ENCODE data around the gene PHACTR4.
"Not testable (repeated sequence)": the region's sequence is repeated elsewhere in the genome, so short reads cannot be mapped to it uniquely, and the experiment has no call there.

DNA sequence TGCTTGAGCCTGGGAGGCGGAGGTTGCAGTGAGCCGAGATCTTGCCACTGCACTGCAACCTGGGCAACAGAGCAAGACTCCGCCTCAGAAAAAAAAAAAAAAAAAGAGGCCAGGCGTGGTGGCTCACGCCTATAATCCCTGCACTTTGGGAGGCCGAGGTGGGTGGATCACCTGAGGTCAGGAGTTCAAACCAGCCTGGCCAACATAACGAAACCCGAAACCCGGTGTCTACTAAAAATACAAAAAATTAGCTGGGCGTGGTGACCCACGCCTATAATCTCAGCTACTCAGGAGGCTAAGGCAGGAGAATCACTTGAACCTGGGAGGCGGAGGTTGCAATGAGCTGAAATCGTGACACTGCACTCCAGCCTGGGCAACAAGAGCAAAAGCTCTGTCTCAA is 110.0 kb downstream of the PHACTR4 start:
- TF ChIP-seq, protein P1, sequence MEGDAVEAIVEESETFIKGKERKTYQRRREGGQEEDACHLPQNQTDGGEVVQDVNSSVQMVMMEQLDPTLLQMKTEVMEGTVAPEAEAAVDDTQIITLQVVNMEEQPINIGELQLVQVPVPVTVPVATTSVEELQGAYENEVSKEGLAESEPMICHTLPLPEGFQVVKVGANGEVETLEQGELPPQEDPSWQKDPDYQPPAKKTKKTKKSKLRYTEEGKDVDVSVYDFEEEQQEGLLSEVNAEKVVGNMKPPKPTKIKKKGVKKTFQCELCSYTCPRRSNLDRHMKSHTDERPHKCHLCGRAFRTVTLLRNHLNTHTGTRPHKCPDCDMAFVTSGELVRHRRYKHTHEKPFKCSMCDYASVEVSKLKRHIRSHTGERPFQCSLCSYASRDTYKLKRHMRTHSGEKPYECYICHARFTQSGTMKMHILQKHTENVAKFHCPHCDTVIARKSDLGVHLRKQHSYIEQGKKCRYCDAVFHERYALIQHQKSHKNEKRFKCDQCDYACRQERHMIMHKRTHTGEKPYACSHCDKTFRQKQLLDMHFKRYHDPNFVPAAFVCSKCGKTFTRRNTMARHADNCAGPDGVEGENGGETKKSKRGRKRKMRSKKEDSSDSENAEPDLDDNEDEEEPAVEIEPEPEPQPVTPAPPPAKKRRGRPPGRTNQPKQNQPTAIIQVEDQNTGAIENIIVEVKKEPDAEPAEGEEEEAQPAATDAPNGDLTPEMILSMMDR (conservative IDR thresholded peaks at IDR 0.05; ENCODE audit: low read depth, low read length), result not testable (repeated sequence)
- TF ChIP-seq EZH2 (IDR thresholded peaks at IDR 0.05; ENCODE audit: low read length, unreplicated experiment); EZH2phosphoT487 (IDR thresholded peaks at IDR 0.05; ENCODE audit: borderline replicate concordance, low read length): not testable (repeated sequence)
